HepG2 (cell line): Measurements from ENCODE around the gene CPVL. TPM values are rescaled to one million over a fixed set of nuclear protein-coding genes. Genes with fewer than 3 reads are reported as not detected.

Source experiments
- ATAC-seq: fragments of 200-7000 bp; cut with Tn5 transposase; 3 replicates; pipeline ENCODE4 v1.9.1; 2020; ENCODE audit warnings: mild to moderate bottlenecking, moderate library complexity
- BruUV-seq: library from RNA; stranded (reverse); fragments of 400-500 nt; replicated peaks from 2 replicates; lab custom pipeline; 2021; lab: Mats Ljungman, UMichigan
- CTCF ChIA-PET: fragments of 300-600 bp; formaldehyde crosslinking; extraction: SDS; loops from one replicate; lab custom pipeline; 2021; ENCODE audit warnings: low total read pairs, inconsistent platforms, low intra/inter-chr PET ratio; lab: Yijun Ruan, JAX
- POLR2A ChIA-PET: fragments of 350-600 bp; sonication (Branson Sonifier 250); formaldehyde crosslinking; loops from one replicate; lab custom pipeline; 2020; ENCODE audit warnings: antibody characterized with exemption, inconsistent platforms; lab: Yijun Ruan, JAX
- DNase-seq: peaks from one replicate; pipeline ENCODE4 v3.0.0-alpha.2; 2015; ENCODE audit warnings: low spot score
- FAIRE-seq: peaks from 3 replicates; lab custom pipeline; 2011; peaks lifted over from hg19 to GRCh38; lab: Jason Lieb, UNC
- H2AFZ ChIP-seq: one replicate; pipeline ENCODE4 v1.6.1; 2011; ENCODE audit warnings: low read length, inconsistent platforms
- H3K27ac ChIP-seq: fragments of 300-600 bp; 3 replicates; pipeline ENCODE4 v1.8.0; 2011; ENCODE audit warnings: mixed run types, mild to moderate bottlenecking, mixed read lengths, low read length, inconsistent platforms; ENCODE audit not compliant: insufficient read depth; ENCODE audit errors: extremely low read length
- H3K27me3 ChIP-seq, 2 experiments: fragments of 200-600 bp in 1 of 2; 2 replicates in 1 of 2; 3 replicates in 1 of 2; pipeline versions ENCODE4 v1.6.0 to v1.8.0; 2011; ENCODE audit warnings: low read length in 2 of 2, mild to moderate bottlenecking in 2 of 2, moderate library complexity in 2 of 2, inconsistent platforms in 1 of 2; ENCODE audit not compliant: insufficient read depth in 2 of 2, control insufficient read depth in 1 of 2
- H3K36me3 ChIP-seq, 2 experiments: fragments of 200-600 bp in 1 of 2; replicated peaks in 1 of 2; 2 replicates in 1 of 2; 3 replicates in 1 of 2; pipeline versions ENCODE4 v1.5.1 to v1.8.0; 2011; ENCODE audit warnings: low read length in 2 of 2, inconsistent platforms in 1 of 2; ENCODE audit not compliant: insufficient read depth in 2 of 2, control insufficient read depth in 1 of 2
- H3K4me1 ChIP-seq: 2 replicates; pipeline ENCODE4 v1.5.1; 2012; ENCODE audit warnings: low read length, inconsistent platforms; ENCODE audit not compliant: insufficient read depth
- H3K4me2 ChIP-seq: 2 replicates; pipeline ENCODE4 v1.6.0; 2011; ENCODE audit warnings: low read depth, low read length, inconsistent platforms
- H3K4me3 ChIP-seq, 3 experiments: fragments of 200-600 bp in 1 of 3; sonication (generic), shearing (Covaris generic) in 1 of 3; replicated peaks in 1 of 3; 2 replicates each; pipeline ENCODE4 v1.5.1; 2011 to 2016; ENCODE audit warnings: low read length in 3 of 3, inconsistent platforms in 2 of 3, low read depth in 2 of 3, mild to moderate bottlenecking in 2 of 3, control low read depth in 1 of 3, mixed read lengths in 1 of 3; ENCODE audit not compliant: insufficient read depth in 1 of 3
- H3K79me2 ChIP-seq: one replicate; pipeline ENCODE4 v1.6.1; 2011; ENCODE audit warnings: low read length, inconsistent platforms; ENCODE audit not compliant: insufficient read depth
- H3K9ac ChIP-seq: 2 replicates; pipeline ENCODE4 v1.6.0; 2011; ENCODE audit warnings: mild to moderate bottlenecking, low read depth, low read length, inconsistent platforms; ENCODE audit not compliant: insufficient read depth
- H3K9me3 ChIP-seq: 2 replicates; pipeline ENCODE4 v1.5.1; 2012; ENCODE audit warnings: mild to moderate bottlenecking, low read length
- H4K20me1 ChIP-seq: 2 replicates; pipeline ENCODE4 v1.6.0; 2011; ENCODE audit warnings: inconsistent platforms, mild to moderate bottlenecking, low read length, moderate library complexity; ENCODE audit not compliant: insufficient read depth
- CAMTA2 ChIP-seq: sonication (generic); formaldehyde crosslinking; IDR thresholded peaks from 2 replicates; pipeline ENCODE4 v1.4.0; 2020; ENCODE audit warnings: mild to moderate bottlenecking, missing genetic modification reagents, borderline replicate concordance
- HNRNPL ChIP-seq: fragments of 200-400 bp; formaldehyde crosslinking; IDR thresholded peaks from 2 replicates; pipeline ENCODE4 v1.6.1; 2017; ENCODE audit warnings: mild to moderate bottlenecking, low read depth, low read length
- MYNN ChIP-seq: sonication (generic); formaldehyde crosslinking; IDR thresholded peaks from 2 replicates; pipeline ENCODE4 v1.4.0; 2020; ENCODE audit warnings: mild to moderate bottlenecking, low read depth, missing genetic modification reagents
- NPAS2 ChIP-seq: sonication (generic); formaldehyde crosslinking; IDR thresholded peaks from 2 replicates; pipeline ENCODE4 v1.8.0; 2022; ENCODE audit warnings: mild to moderate bottlenecking, missing genetic modification reagents, borderline replicate concordance
- ZNF256 ChIP-seq: sonication (generic); formaldehyde crosslinking; conservative IDR thresholded peaks from 2 replicates; pipeline ENCODE4 v1.4.0; 2020; ENCODE audit warnings: missing genetic modification reagents
- WGBS: methylation state at CpG from one replicate; pipeline ENCODE4 v1.1.6; 2017; ENCODE audit warnings: low lambda C conversion rate; 5-methylcytosine and 5-hydroxymethylcytosine counted together
- in situ Hi-C: cut with HindIII; loops from 2 replicates; pipeline ENCODE4 v1.10.0; 2017; ENCODE audit warnings: low pct_unique_long_range_greater_than_20kb; ENCODE audit not compliant: extremely low pct_ligation_motif_present
- intact Hi-C: fragments of 100-400 bp; cut with micrococcal nuclease; formaldehyde crosslinking; loops from one replicate; pipeline ENCODE4 v1.10.0; 2022; ENCODE audit not compliant: unreplicated experiment
- polyA plus RNA-seq, 8 experiments: library from polyadenylated mRNA; depleted of rRNA in 3 of 8; stranded (reverse) in 7 of 8; unstranded in 1 of 8; fragments of >200 nt; fragmentation: Illumina TruSeq in 4 of 8; extraction: Trizol in 4 of 8; gene quantifications; 2 replicates each; pipeline versions ENCODE4 v1.2.1 to v1.2.3, GENCODE V29; 2011 to 2016; ENCODE audit warnings: low read depth in 4 of 8, missing spikeins in 1 of 8, mixed read lengths in 1 of 8; ENCODE audit not compliant: insufficient read depth in 1 of 8
- total RNA-seq, 5 experiments: library from RNA; depleted of rRNA; stranded (reverse); fragments of >200 nt; fragmentation: Illumina TruSeq; extraction: Trizol; gene quantifications; 2 replicates each; pipeline ENCODE4 v1.2.3, GENCODE V29; 2016; ENCODE audit warnings: low read depth in 1 of 5
- TF ChIP-seq, protein P1 (sequence below): sonication (generic); formaldehyde crosslinking; IDR thresholded peaks from 2 replicates; pipeline ENCODE4 v1.5.0; 2020; ENCODE audit warnings: missing genetic modification reagents, mild to moderate bottlenecking, borderline replicate concordance
- TF ChIP-seq, protein P2 (sequence below): conservative IDR thresholded peaks from 2 replicates; pipeline ENCODE4 v1.6.1; 2018; ENCODE audit warnings: missing genetic modification reagents
- TF ChIP-seq, protein P3 (sequence below): sonication (generic); formaldehyde crosslinking; IDR thresholded peaks from 2 replicates; pipeline ENCODE4 v1.9.0; 2021; ENCODE audit warnings: missing genetic modification reagents, borderline replicate concordance

Gene CPVL
- total and polyA plus RNA-seq, 2 of the 13 experiments (the other 11 are each of a cell fraction or from before 2014, with no cell fraction given), result 59.2 to 294 TPM

DNA sequence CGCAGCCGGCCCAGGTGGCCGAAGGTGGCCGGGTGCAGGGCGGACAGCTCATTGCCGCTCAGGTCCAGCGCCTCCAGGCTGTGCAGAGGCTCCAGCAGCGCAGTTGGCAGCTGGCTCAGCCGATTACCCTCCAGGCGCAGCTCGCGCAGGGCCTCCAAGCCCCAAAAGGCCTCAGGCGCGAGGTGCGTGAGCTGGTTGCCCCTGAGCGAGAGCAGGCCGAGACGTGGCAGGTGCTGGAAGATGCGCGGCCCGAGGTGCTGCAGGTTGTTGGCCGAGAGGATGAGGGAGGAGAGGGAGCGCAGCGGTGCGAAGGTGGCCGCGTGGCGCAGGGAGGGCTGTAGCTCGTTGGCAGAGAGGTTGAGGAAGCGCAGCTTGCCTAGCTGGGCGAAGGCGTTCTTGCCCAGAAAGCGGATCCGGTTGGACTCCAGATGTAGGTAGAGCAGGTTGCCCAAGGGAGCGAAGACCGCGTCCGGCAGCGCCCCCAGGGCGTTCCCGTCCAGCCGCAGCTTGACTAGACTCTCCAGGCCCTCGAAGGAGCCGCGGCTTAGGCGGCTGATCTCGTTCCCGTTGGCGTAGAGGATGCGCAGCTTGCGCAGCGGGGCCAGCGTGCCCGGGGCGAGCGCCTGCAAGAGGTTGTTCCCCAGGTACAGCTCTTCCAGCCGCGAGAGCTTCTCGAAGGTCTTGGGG, 189.1 kb downstream of the CPVL start:
- FAIRE-seq (no peak), ATAC-seq (no peak), DNase-seq (no peak)
- Histone ChIP-seq H3K27me3 (no peaks in the 10 kb centered on the region), H4K20me1 (no peaks in the 10 kb centered on the region), H3K9ac (no peak overlapping the region), H3K79me2 (no peaks in the 10 kb centered on the region), H3K36me3 (no peaks in the 10 kb centered on the region; a peak in 1 of 5 replicates), H2AFZ (no peak overlapping the region), H3K4me2 (peak overlapping the region; percentile 85; the same call in 1 of the 2 replicates), H3K4me3 (peak overlapping the region in 1 of 3 experiments; percentile 75; a peak in 1 of 6 replicates), H3K4me1 (peaks cover 22% of the 10 kb centered on the region), H3K27ac (no peak overlapping the region), H3K9me3 (no peaks in the 10 kb centered on the region)
- intact Hi-C loops (loop anchor here (2.0 kb wide), 1 partner anchor 34 kb away; no protein-coding TSS in a partner anchor), in situ Hi-C loops (loop anchor here (5.0 to 10.0 kb wide), 2 partner anchors 35 to 148 kb away; no protein-coding TSS in a partner anchor)
- TF ChIP-seq CAMTA2 (0 out of 2 replicates have a peak, but pooled peaks have one; percentile 14), NPAS2 (CRISPR knock-in tag) (no peak)
- TF ChIP-seq, protein P1, sequence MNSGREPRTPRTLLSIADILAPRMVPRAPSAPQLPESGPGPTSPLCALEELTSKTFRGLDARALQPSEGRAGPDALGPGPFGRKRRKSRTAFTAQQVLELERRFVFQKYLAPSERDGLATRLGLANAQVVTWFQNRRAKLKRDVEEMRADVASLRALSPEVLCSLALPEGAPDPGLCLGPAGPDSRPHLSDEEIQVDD (CRISPR knock-in tag), result peak; percentile 33; the same call in 1 of the 2 replicates
- ChIA-PET CTCF (interaction anchor here (0.7 to 2.2 kb wide), 4 partner anchors 30 to 452 kb away, joined by 3 to 20 read pairs (median 12); no protein-coding TSS in a partner anchor), POLR2A (interaction anchor here (1.0 to 2.8 kb wide), 8 partner anchors 10 to 233 kb away, joined by 3 to 18 read pairs (median 6); no protein-coding TSS in a partner anchor)
- 97% methylated on average over 50 of the region's 59 CpGs for WGBS
- TSS peak; percentile 43 for BruUV-seq

DNA sequence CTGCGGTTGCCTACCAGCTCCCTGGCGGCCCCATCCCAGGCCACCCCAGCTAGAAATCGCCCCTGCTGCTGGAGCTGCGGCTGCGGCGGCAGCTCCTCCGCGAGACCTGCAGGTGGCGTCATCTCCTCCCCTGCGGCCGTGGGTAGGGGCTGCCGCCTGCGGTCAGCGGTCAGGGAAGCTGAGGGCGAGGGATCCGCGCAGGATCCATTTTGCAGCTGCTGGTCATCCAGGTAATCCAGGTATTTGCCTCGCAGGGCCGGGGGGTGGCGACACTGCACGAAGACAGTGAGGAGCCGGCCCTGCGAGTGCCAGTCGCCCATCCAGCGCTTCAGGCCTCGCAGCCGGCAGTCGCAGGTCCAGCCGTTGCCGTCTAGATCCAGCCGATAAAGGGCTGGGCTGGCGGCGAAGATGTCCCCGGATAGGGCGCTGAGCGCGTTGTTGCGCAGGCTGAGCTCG, 189.7 kb downstream of the CPVL start:
- in situ Hi-C loops (loop anchor here (5.0 to 10.0 kb wide), 2 partner anchors 34 to 148 kb away; no protein-coding TSS in a partner anchor), intact Hi-C loops (loop anchor here (1.0 to 2.0 kb wide), 3 partner anchors 34 to 150 kb away; no protein-coding TSS in a partner anchor)
- ChIA-PET POLR2A (interaction anchor here (1.0 to 2.8 kb wide), 8 partner anchors 10 to 234 kb away, joined by 3 to 18 read pairs (median 6); no protein-coding TSS in a partner anchor), CTCF (interaction anchor here (0.7 to 2.2 kb wide), 6 partner anchors 29 to 452 kb away, joined by 3 to 20 read pairs (median 8); no protein-coding TSS in a partner anchor)
- Histone ChIP-seq H3K9me3 (no peaks in the 10 kb centered on the region), H3K4me2 (peak overlapping the region; percentile 85), H3K9ac (peak overlapping the region; percentile 65), H3K27me3 (no peaks in the 10 kb centered on the region), H3K27ac (peak overlapping the region; percentile 70), H3K79me2 (no peaks in the 10 kb centered on the region), H3K4me1 (peaks cover 22% of the 10 kb centered on the region), H4K20me1 (no peaks in the 10 kb centered on the region), H3K36me3 (no peaks in the 10 kb centered on the region; a peak in 1 of 5 replicates), H3K4me3 (peak overlapping the region; percentile 56 to 81 (median 75)), H2AFZ (no peak overlapping the region)
- 94% methylated on average over 14 of the region's 39 CpGs for WGBS
- FAIRE-seq, result no peak
- peak; percentile 84 for ATAC-seq
- no TSS peak for BruUV-seq
- DNase-seq, result peak; percentile 48
- TF ChIP-seq HNRNPL, result no peak
- TF ChIP-seq MYNN (CRISPR knock-in tag), result no peak
- TF ChIP-seq, protein P2, sequence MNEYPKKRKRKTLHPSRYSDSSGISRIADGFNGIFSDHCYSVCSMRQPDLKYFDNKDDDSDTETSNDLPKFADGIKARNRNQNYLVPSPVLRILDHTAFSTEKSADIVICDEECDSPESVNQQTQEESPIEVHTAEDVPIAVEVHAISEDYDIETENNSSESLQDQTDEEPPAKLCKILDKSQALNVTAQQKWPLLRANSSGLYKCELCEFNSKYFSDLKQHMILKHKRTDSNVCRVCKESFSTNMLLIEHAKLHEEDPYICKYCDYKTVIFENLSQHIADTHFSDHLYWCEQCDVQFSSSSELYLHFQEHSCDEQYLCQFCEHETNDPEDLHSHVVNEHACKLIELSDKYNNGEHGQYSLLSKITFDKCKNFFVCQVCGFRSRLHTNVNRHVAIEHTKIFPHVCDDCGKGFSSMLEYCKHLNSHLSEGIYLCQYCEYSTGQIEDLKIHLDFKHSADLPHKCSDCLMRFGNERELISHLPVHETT, result no peak
- TF ChIP-seq, protein P3, sequence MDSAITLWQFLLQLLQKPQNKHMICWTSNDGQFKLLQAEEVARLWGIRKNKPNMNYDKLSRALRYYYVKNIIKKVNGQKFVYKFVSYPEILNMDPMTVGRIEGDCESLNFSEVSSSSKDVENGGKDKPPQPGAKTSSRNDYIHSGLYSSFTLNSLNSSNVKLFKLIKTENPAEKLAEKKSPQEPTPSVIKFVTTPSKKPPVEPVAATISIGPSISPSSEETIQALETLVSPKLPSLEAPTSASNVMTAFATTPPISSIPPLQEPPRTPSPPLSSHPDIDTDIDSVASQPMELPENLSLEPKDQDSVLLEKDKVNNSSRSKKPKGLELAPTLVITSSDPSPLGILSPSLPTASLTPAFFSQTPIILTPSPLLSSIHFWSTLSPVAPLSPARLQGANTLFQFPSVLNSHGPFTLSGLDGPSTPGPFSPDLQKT (CRISPR knock-in tag), result no peak
- TF ChIP-seq ZNF256 (CRISPR knock-in tag), result no peak
